K562 (cell line): Measurements from ENCODE around the gene HSPA4L. TPM values are rescaled to one million over a fixed set of nuclear protein-coding genes. Genes with fewer than 3 reads are reported as not detected.

Source experiments
- CBX5 ChIP-seq: IDR thresholded peaks from 2 replicates; pipeline ENCODE4 v1.6.1; 2014; ENCODE audit warnings: low read depth, borderline replicate concordance
- CEBPG ChIP-seq, 3 experiments: fragments of 200-800 bp in 1 of 3; sonication (Bioruptor generic) in 1 of 3; sonication (generic) in 1 of 3; formaldehyde crosslinking in 1 of 3; IDR thresholded peaks in 2 of 3; conservative IDR thresholded peaks in 1 of 3; 2 replicates each; pipeline versions ENCODE4 v1.6.1 to v1.8.0; 2016 to 2022; ENCODE audit warnings: missing compliant biosample characterization in 2 of 3, missing genetic modification characterization in 2 of 3, mild to moderate bottlenecking in 1 of 3, missing genetic modification reagents in 1 of 3
- GTF2F1 ChIP-seq: IDR thresholded peaks from 2 replicates; pipeline ENCODE4 v1.6.1; 2011; ENCODE audit warnings: low read depth, low read length, improper control_type of control experiment
- TEAD1 ChIP-seq, 2 experiments: fragments of 450-650 bp in 1 of 2; sonication (generic) in 1 of 2; formaldehyde crosslinking; IDR thresholded peaks; 2 replicates each; pipeline versions ENCODE4 v1.4.0 to v1.8.0; 2020 to 2022; ENCODE audit warnings: mild to moderate bottlenecking in 2 of 2, missing genetic modification reagents in 1 of 2
- ZNF830 ChIP-seq: fragments of 250-450 bp; sonication (Bioruptor Pico); IDR thresholded peaks from 2 replicates; pipeline ENCODE4 v1.5.0; 2021; ENCODE audit warnings: mild to moderate bottlenecking
- polyA plus RNA-seq, 8 experiments: library from polyadenylated mRNA; depleted of rRNA in 4 of 8; stranded (reverse) in 5 of 8; unstranded in 3 of 8; fragments of >200 nt; fragmentation: Nextera tagmentation in 2 of 8; fragmentation: Illumina TruSeq in 1 of 8; extraction: Ambion mirVana in 2 of 8; extraction: Trizol in 1 of 8; gene quantifications; 2 replicates each; pipeline versions ENCODE4 v1.2.1 to v1.2.3, GENCODE V29; 2011 to 2014; ENCODE audit warnings: inconsistent platforms in 1 of 8, missing spikeins in 1 of 8
- total RNA-seq, 7 experiments: library from RNA; depleted of rRNA in 6 of 7; stranded (reverse); fragments of >200 nt in 6 of 7; fragmentation: Illumina TruSeq in 2 of 7; extraction: Trizol in 2 of 7; gene quantifications; 2 replicates each; pipeline versions ENCODE4 v1.2.1 to v1.2.3, GENCODE V29; 2011 to 2021; ENCODE audit warnings: low replicate concordance in 1 of 7
- TF ChIP-seq, protein P1 (sequence below), 2 experiments: fragments of 450-650 bp in 1 of 2; sonication (generic) in 1 of 2; formaldehyde crosslinking in 1 of 2; IDR thresholded peaks in 1 of 2; conservative IDR thresholded peaks in 1 of 2; 2 replicates each; pipeline versions ENCODE4 v1.6.1 to v1.8.1; 2016 to 2023; ENCODE audit warnings: mild to moderate bottlenecking in 2 of 2, moderate library complexity in 2 of 2, inconsistent platforms in 1 of 2, missing genetic modification reagents in 1 of 2
- TF ChIP-seq, protein P2 (sequence below): fragments of 250-450 bp; sonication (Bioruptor Pico); IDR thresholded peaks from 2 replicates; pipeline ENCODE4 v1.8.0; 2021; ENCODE audit warnings: mild to moderate bottlenecking, moderate library complexity
- TF ChIP-seq, protein P3 (sequence below), 3 experiments: IDR thresholded peaks in 2 of 3; conservative IDR thresholded peaks in 1 of 3; 2 replicates each; pipeline ENCODE4 v1.5.1; 2011 to 2012; ENCODE audit warnings: low read length in 3 of 3, mild to moderate bottlenecking in 3 of 3, control low read depth in 2 of 3, improper control_type of control experiment in 1 of 3, inconsistent platforms in 1 of 3, low read depth in 1 of 3, mixed read lengths in 1 of 3, moderate library complexity in 1 of 3; ENCODE audit not compliant: insufficient read depth in 2 of 3
- TF ChIP-seq, protein P4 (sequence below): sonication (generic); formaldehyde crosslinking; IDR thresholded peaks from 2 replicates; pipeline ENCODE4 v1.8.1; 2023; ENCODE audit warnings: missing genetic modification reagents, mild to moderate bottlenecking, borderline replicate concordance
- TF ChIP-seq, protein P5 (sequence below), 2 experiments: IDR thresholded peaks; 2 replicates each; pipeline ENCODE4 v1.6.1; 2011; ENCODE audit warnings: borderline replicate concordance in 1 of 2, control low read depth in 1 of 2, low read depth in 1 of 2, low read length in 1 of 2, mild to moderate bottlenecking in 1 of 2, mixed read lengths in 1 of 2, moderate library complexity in 1 of 2; ENCODE audit not compliant: insufficient read depth in 1 of 2, insufficient read length in 1 of 2, poor library complexity in 1 of 2, severe bottlenecking in 1 of 2; ENCODE audit errors: extremely low read depth in 1 of 2

Gene HSPA4L
- total and polyA plus RNA-seq, 9 of the 15 experiments (the other 6 are each of a cell fraction or from before 2014, with no cell fraction given): 12.3 to 37.0 (median 21.7) TPM

DNA sequence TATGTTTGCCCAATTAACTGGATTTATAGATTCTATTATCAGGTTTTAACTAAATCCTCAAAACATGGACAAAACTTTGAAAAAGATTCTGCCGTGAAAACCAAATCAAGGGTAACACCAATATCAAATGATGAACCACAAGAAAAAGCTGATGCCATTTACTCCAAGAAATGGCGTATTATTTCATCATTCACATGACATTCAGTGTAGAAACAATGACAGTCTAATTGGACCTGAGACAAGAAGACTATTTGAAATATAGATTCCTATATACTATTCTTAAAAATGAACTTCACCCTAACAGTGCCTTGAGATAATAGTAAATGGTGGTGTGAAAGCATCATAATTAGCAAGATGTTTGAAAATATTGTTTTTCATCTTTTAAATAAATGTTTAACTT is 47.1 kb upstream of the HSPA4L start (continued):
- TF ChIP-seq, protein P1, sequence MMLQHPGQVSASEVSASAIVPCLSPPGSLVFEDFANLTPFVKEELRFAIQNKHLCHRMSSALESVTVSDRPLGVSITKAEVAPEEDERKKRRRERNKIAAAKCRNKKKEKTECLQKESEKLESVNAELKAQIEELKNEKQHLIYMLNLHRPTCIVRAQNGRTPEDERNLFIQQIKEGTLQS (IDR thresholded peaks at IDR 0.05): peak; percentile 48
- TF ChIP-seq, protein P1 (CRISPR knock-in tag; conservative IDR thresholded peaks at IDR 0.05): no peak
- TF ChIP-seq GTF2F1 (no peak), CBX5 (no peak), ZNF830 (CRISPR knock-in tag) (no peak), CEBPG (CRISPR knock-in tag; IDR thresholded peaks at IDR 0.05) (no peak), CEBPG (tag; conservative IDR thresholded peaks at IDR 0.05 in 1 of 2, IDR thresholded peaks at IDR 0.05 in 1 of 2) (peak in 1 of 2 experiments; percentile 59; a peak in 1 of 4 replicates), TEAD1 (CRISPR knock-in tag; IDR thresholded peaks at IDR 0.05) (no peak)
- TF ChIP-seq, protein P2, sequence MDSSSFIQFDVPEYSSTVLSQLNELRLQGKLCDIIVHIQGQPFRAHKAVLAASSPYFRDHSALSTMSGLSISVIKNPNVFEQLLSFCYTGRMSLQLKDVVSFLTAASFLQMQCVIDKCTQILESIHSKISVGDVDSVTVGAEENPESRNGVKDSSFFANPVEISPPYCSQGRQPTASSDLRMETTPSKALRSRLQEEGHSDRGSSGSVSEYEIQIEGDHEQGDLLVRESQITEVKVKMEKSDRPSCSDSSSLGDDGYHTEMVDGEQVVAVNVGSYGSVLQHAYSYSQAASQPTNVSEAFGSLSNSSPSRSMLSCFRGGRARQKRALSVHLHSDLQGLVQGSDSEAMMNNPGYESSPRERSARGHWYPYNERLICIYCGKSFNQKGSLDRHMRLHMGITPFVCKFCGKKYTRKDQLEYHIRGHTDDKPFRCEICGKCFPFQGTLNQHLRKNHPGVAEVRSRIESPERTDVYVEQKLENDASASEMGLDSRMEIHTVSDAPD (CRISPR knock-in tag): no peak
- TF ChIP-seq, protein P3, sequence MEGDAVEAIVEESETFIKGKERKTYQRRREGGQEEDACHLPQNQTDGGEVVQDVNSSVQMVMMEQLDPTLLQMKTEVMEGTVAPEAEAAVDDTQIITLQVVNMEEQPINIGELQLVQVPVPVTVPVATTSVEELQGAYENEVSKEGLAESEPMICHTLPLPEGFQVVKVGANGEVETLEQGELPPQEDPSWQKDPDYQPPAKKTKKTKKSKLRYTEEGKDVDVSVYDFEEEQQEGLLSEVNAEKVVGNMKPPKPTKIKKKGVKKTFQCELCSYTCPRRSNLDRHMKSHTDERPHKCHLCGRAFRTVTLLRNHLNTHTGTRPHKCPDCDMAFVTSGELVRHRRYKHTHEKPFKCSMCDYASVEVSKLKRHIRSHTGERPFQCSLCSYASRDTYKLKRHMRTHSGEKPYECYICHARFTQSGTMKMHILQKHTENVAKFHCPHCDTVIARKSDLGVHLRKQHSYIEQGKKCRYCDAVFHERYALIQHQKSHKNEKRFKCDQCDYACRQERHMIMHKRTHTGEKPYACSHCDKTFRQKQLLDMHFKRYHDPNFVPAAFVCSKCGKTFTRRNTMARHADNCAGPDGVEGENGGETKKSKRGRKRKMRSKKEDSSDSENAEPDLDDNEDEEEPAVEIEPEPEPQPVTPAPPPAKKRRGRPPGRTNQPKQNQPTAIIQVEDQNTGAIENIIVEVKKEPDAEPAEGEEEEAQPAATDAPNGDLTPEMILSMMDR (IDR thresholded peaks at IDR 0.05 in 2 of 3, conservative IDR thresholded peaks at IDR 0.05 in 1 of 3; ENCODE audit: insufficient read depth in 2 of 3, low read depth in 1 of 3, low read length in 3 of 3): no peak
- TF ChIP-seq, protein P4, sequence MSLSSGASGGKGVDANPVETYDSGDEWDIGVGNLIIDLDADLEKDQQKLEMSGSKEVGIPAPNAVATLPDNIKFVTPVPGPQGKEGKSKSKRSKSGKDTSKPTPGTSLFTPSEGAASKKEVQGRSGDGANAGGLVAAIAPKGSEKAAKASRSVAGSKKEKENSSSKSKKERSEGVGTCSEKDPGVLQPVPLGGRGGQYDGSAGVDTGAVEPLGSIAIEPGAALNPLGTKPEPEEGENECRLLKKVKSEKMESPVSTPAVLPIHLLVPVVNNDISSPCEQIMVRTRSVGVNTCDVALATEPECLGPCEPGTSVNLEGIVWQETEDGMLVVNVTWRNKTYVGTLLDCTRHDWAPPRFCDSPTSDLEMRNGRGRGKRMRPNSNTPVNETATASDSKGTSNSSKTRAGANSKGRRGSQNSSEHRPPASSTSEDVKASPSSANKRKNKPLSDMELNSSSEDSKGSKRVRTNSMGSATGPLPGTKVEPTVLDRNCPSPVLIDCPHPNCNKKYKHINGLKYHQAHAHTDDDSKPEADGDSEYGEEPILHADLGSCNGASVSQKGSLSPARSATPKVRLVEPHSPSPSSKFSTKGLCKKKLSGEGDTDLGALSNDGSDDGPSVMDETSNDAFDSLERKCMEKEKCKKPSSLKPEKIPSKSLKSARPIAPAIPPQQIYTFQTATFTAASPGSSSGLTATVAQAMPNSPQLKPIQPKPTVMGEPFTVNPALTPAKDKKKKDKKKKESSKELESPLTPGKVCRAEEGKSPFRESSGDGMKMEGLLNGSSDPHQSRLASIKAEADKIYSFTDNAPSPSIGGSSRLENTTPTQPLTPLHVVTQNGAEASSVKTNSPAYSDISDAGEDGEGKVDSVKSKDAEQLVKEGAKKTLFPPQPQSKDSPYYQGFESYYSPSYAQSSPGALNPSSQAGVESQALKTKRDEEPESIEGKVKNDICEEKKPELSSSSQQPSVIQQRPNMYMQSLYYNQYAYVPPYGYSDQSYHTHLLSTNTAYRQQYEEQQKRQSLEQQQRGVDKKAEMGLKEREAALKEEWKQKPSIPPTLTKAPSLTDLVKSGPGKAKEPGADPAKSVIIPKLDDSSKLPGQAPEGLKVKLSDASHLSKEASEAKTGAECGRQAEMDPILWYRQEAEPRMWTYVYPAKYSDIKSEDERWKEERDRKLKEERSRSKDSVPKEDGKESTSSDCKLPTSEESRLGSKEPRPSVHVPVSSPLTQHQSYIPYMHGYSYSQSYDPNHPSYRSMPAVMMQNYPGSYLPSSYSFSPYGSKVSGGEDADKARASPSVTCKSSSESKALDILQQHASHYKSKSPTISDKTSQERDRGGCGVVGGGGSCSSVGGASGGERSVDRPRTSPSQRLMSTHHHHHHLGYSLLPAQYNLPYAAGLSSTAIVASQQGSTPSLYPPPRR: no peak
- TF ChIP-seq, protein P5, sequence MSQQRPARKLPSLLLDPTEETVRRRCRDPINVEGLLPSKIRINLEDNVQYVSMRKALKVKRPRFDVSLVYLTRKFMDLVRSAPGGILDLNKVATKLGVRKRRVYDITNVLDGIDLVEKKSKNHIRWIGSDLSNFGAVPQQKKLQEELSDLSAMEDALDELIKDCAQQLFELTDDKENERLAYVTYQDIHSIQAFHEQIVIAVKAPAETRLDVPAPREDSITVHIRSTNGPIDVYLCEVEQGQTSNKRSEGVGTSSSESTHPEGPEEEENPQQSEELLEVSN (IDR thresholded peaks at IDR 0.05; ENCODE audit: borderline replicate concordance in 1 of 2, extremely low read depth in 1 of 2, insufficient read depth in 1 of 2, insufficient read length in 1 of 2, low read depth in 1 of 2, low read length in 1 of 2, poor library complexity in 1 of 2, severe bottlenecking in 1 of 2): no peak
